GM19397 (cell line): Measurements from ENCODE around the gene IHH.

Experiments used
- ATAC-seq: cut with Tn5 transposase; IDR thresholded peaks from one replicate; pipeline ENCODE4 v1.9.1; 2021; ENCODE audit warnings: mild to moderate bottlenecking, moderate library complexity; ENCODE audit not compliant: unreplicated experiment

IHH gene

DNA sequence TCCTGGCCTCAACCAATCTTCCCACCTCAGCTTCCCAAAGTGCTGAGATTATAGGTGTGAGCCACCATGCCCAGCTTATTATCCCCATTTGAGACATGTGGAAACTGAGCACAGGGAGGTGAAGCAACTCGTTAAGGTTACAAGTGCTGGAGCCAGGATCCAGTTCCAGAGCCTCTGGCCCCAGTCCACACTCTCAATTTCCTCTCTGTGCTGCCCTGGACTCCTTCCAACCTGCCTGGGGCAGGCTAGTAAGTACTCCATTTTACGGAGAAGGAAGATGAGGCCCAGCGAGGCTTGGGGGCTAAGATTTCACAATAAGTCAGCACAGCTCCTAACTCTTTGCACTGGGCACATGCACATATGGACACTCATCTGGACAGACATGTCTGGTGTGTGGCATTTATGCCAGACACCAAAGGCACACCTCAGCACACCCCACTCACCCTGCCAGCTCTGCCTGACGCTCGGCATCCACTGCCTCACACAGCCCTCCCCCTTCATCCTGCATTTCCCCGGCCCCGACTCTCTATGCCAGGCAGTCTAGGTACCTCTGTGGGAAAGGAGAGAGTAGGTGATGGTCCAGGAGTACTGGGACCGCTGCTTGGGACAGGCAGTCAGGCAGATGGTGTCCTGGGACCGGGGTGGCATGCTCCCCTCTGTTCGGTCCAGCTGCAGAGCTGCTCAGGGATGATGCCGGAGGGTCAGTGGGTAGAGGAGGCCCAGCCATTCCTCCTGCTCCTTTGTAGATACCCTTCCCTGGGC, 39.9 kb downstream of the IHH start:
- ATAC-seq: no peak

GRCh38 chr2:219019436-219019835, 41.3 kb downstream of the IHH start:
- no peak for ATAC-seq

DNA sequence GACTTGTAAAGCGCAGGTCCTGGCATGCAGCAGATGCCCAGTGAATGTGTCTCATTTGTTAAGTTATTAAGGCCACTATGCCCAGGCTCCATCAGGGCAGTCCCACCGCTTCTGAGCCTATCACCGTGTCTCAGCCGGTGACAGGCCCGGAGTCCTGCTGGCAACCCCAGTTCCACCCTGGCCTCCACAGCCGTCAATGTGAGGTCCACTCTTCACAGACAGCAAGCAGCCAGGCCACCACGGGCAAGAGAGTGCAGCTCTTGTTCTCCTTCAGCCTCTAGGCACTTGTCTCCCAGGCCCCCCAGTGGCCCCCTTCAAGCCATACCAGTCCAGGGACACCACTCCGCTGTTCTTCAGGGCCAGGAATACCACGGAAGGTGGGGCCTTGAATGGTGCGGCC, 42.0 kb downstream of the IHH start:
- ATAC-seq: no peak

- no peak for ATAC-seq
Observed at GRCh38 chr2:219018286-219018685, 42.4 kb downstream of the IHH start.

GRCh38 chr2:219017201-219017931, 43.4 kb downstream of the IHH start:
- ATAC-seq: no peak

GRCh38 chr2:219016721-219017120, 44.0 kb downstream of the IHH start:
- no peak for ATAC-seq

- no peak for ATAC-seq
Observed at GRCh38 chr2:219010873-219011272, 49.8 kb downstream of the IHH start.

GRCh38 chr2:219010162-219010756, 50.5 kb downstream of the IHH start:
- ATAC-seq: no peak

- no peak for ATAC-seq
Observed at GRCh38 chr2:219009294-219009693, 51.4 kb downstream of the IHH start.
